Smooth muscle cell (in vitro differentiated cells): ENCODE results near the gene BAMBI. TPM values are rescaled to one million over a fixed set of nuclear protein-coding genes. Genes with fewer than 3 reads are reported as not detected.
"Not testable (repeated sequence)": the region's sequence is repeated elsewhere in the genome, so short reads cannot be mapped to it uniquely, and the experiment has no call there.

Source experiments
- DNase-seq: peaks from one replicate; lab custom pipeline; 2025; ENCODE audit not compliant: unreplicated experiment; lab: John Stamatoyannopoulos, UW
- H2AFZ ChIP-seq: fragments of 200-600 bp; sonication (generic); 2 replicates; pipeline ENCODE4 v1.6.0; 2016; ENCODE audit warnings: antibody characterized with exemption, low read depth, mild to moderate bottlenecking
- H3F3A ChIP-seq: fragments of 200-600 bp; sonication (generic); 2 replicates; pipeline ENCODE4 v1.6.0; 2017; ENCODE audit warnings: antibody characterized with exemption, low read depth
- H3K27ac ChIP-seq: fragments of 200-600 bp; sonication (generic); 2 replicates; pipeline ENCODE4 v1.5.1; 2016; ENCODE audit warnings: low read depth, mild to moderate bottlenecking
- H3K27me3 ChIP-seq: fragments of 200-600 bp; sonication (generic); 2 replicates; pipeline ENCODE4 v1.6.1; 2016; ENCODE audit warnings: low read depth, mild to moderate bottlenecking
- H3K36me3 ChIP-seq: fragments of 200-600 bp; sonication (generic); 2 replicates; pipeline ENCODE4 v1.5.1; 2016; ENCODE audit warnings: low read depth
- H3K4me1 ChIP-seq: fragments of 200-600 bp; sonication (generic); 2 replicates; pipeline ENCODE4 v1.5.1; 2016; ENCODE audit warnings: low read depth
- H3K4me2 ChIP-seq: fragments of 200-600 bp; sonication (generic); 2 replicates; pipeline ENCODE4 v1.6.0; 2016; ENCODE audit warnings: mild to moderate bottlenecking
- H3K4me3 ChIP-seq: fragments of 200-600 bp; sonication (generic); 2 replicates; pipeline ENCODE4 v1.5.1; 2016; ENCODE audit warnings: mild to moderate bottlenecking
- H3K79me2 ChIP-seq: fragments of 200-600 bp; sonication (generic); 2 replicates; pipeline ENCODE4 v1.6.0; 2016; ENCODE audit warnings: low read depth, mild to moderate bottlenecking
- H3K9ac ChIP-seq: fragments of 200-600 bp; sonication (generic); 2 replicates; pipeline ENCODE4 v1.6.0; 2016; ENCODE audit warnings: low read depth
- H3K9me3 ChIP-seq: fragments of 200-600 bp; sonication (generic); replicated peaks from 2 replicates; pipeline ENCODE4 v1.5.1; 2016; ENCODE audit warnings: low read depth
- H4K20me1 ChIP-seq: fragments of 200-600 bp; sonication (generic); 2 replicates; pipeline ENCODE4 v1.6.0; 2016; ENCODE audit warnings: low read depth
- WGBS: methylation state at CpG from one replicate; pipeline ENCODE4 v1.1.7; 2016; ENCODE audit warnings: low lambda C conversion rate; 5-methylcytosine and 5-hydroxymethylcytosine counted together
- polyA plus RNA-seq: library from polyadenylated mRNA; unstranded; fragments of >200 nt; fragmentation: Nextera tagmentation; extraction: Ambion mirVana; gene quantifications from 2 replicates; pipeline ENCODE4 v1.2.1, GENCODE V29; 2016
- total RNA-seq: library from RNA; depleted of rRNA; stranded (reverse); fragments of >200 nt; gene quantifications from 2 replicates; pipeline ENCODE4 v1.2.3, GENCODE V29; 2014
- TF ChIP-seq, protein P1 (sequence below): fragments of 200-600 bp; sonication (generic); IDR thresholded peaks from 2 replicates; pipeline ENCODE4 v1.5.1; 2017; ENCODE audit warnings: borderline replicate concordance, mild to moderate bottlenecking, antibody characterized with exemption; ENCODE audit not compliant: insufficient read depth, poor library complexity, severe bottlenecking

The BAMBI gene
- total and polyA plus RNA-seq, 2 experiments from 2014 or later = 648 to 878 TPM

DNA sequence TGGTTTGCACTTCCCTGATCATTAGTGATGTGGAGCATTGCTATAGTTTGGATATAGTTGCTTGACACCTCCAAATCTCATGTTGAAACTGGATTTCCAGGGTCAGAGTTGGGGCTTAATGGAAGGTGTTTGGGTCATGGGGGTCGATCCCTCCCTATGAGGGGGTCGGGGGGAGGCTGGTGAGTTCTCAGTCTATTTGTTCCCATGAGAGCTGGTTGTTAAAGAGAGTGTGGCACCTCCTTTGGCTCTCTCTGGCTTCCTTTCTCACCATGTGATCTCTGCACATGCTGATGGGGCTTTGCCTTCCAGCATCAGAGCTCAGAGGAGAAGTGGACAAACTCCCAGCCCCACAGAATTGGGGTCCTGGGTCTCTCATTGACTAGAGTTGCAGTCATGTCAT lies 36.8 kb upstream of the BAMBI start:
- Histone ChIP-seq H3K36me3 (no peaks in the 10 kb centered on the region), H3K4me1 (no peaks in the 10 kb centered on the region), H2AFZ (no peak overlapping the region), H3K9ac (no peak overlapping the region), H3K4me2 (no peak overlapping the region), H3K79me2 (no peaks in the 10 kb centered on the region), H3F3A (no peaks in the 10 kb centered on the region), H3K9me3 (no peaks in the 10 kb centered on the region), H4K20me1 (no peaks in the 10 kb centered on the region), H3K27ac (no peak overlapping the region), H3K27me3 (no peaks in the 10 kb centered on the region), H3K4me3 (no peak overlapping the region)
- TF ChIP-seq, protein P1, sequence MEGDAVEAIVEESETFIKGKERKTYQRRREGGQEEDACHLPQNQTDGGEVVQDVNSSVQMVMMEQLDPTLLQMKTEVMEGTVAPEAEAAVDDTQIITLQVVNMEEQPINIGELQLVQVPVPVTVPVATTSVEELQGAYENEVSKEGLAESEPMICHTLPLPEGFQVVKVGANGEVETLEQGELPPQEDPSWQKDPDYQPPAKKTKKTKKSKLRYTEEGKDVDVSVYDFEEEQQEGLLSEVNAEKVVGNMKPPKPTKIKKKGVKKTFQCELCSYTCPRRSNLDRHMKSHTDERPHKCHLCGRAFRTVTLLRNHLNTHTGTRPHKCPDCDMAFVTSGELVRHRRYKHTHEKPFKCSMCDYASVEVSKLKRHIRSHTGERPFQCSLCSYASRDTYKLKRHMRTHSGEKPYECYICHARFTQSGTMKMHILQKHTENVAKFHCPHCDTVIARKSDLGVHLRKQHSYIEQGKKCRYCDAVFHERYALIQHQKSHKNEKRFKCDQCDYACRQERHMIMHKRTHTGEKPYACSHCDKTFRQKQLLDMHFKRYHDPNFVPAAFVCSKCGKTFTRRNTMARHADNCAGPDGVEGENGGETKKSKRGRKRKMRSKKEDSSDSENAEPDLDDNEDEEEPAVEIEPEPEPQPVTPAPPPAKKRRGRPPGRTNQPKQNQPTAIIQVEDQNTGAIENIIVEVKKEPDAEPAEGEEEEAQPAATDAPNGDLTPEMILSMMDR = no peak
- 70% methylated on average over 2 of the region's 2 CpGs for WGBS
- no peak for DNase-seq

DNA sequence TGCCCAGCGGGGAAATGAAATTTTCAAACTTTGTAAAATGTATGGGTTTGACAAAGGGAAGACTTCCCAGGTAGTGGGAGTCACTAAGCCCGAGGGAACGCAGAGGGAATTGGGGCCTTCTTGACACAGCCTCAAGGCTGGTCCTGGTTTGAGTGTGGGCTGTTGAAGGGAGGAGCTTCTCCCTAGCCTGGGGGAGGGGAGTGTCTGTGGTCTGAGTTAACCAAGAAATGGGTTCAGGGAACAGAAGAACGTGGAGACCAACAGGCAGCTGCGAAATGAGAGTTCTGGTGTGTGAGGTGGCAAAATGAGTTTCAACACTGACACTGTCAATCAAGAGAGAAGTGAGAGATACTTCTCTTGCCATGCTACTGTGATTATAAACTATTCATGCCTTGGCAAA lies 32.7 kb upstream of the BAMBI start:
- Histone ChIP-seq H3K27me3 (no peaks in the 10 kb centered on the region), H3F3A (no peaks in the 10 kb centered on the region), H4K20me1 (no peaks in the 10 kb centered on the region), H3K36me3 (no peaks in the 10 kb centered on the region), H3K9ac (no peak overlapping the region), H3K4me1 (no peaks in the 10 kb centered on the region), H2AFZ (no peak overlapping the region), H3K9me3 (no peaks in the 10 kb centered on the region), H3K4me3 (no peak overlapping the region), H3K79me2 (no peaks in the 10 kb centered on the region), H3K27ac (no peak overlapping the region), H3K4me2 (no peak overlapping the region)
- DNase-seq = no peak
- TF ChIP-seq, protein P1 = no peak
- WGBS = 70% methylated on average over 5 of the region's 5 CpGs

DNA sequence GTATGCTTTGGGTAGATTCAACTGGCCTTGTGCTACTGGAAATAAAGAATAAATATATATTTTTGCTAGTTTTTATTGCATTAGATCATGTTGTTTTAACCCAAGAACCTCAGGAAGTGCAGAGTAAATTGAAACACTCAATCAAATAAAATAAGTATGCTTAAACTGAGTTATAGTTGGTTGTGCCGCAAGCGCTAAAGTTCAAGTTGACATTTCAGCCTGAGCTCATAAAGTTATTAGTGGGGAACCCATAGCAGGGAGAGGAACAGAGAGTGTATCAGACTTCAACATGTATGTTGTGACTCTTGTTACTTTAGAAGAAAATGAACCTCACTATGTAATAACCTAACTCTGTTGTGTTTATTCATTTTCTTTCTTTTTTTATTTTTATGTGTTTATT lies 25.2 kb upstream of the BAMBI start:
- WGBS = 81% methylated on average over 2 of the region's 2 CpGs
- no peaks in the 10 kb centered on the region for H3F3A ChIP-seq
- H3K4me1 ChIP-seq = no peaks in the 10 kb centered on the region
- H3K9ac ChIP-seq = no peak overlapping the region
- no peaks in the 10 kb centered on the region for H4K20me1 ChIP-seq
- no peaks in the 10 kb centered on the region for H3K27me3 ChIP-seq
- H3K36me3 ChIP-seq = no peaks in the 10 kb centered on the region
- DNase-seq = no peak
- H3K4me2 ChIP-seq = no peak overlapping the region
- no peak overlapping the region for H2AFZ ChIP-seq
- no peak overlapping the region for H3K4me3 ChIP-seq
- no peaks in the 10 kb centered on the region for H3K79me2 ChIP-seq
- H3K27ac ChIP-seq = no peak overlapping the region
- H3K9me3 ChIP-seq = no peaks in the 10 kb centered on the region
- TF ChIP-seq, protein P1 = no peak

DNA sequence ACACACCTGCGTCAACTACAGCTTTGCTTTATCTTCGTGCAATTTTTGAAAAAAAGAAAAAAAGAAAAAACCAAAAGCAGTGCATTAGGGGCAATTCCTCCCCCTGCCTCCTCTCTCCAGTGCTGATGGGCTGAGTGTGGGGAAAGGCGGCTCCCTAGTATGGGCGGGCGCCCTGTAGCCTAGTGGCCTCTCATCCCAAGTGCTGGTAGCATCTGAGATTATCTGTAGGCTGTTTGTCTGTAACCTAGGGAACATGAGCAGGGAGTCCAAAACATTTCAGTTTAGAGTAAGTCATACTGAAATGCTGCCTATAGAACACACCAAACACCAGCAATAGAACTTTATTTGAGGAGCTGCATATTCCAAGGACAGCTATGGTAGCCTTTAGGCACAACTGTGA lies 24.6 kb upstream of the BAMBI start:
- no peak overlapping the region for H3K4me3 ChIP-seq
- no peaks in the 10 kb centered on the region for H3F3A ChIP-seq
- WGBS = 93% methylated on average over 5 of the region's 5 CpGs
- no peak overlapping the region for H3K9ac ChIP-seq
- H3K27me3 ChIP-seq = no peaks in the 10 kb centered on the region
- TF ChIP-seq, protein P1 = no peak
- no peaks in the 10 kb centered on the region for H3K4me1 ChIP-seq
- no peaks in the 10 kb centered on the region for H3K36me3 ChIP-seq
- no peaks in the 10 kb centered on the region for H3K79me2 ChIP-seq
- no peak overlapping the region for H3K27ac ChIP-seq
- no peaks in the 10 kb centered on the region for H4K20me1 ChIP-seq
- no peak overlapping the region for H2AFZ ChIP-seq
- no peaks in the 10 kb centered on the region for H3K9me3 ChIP-seq
- no peak overlapping the region for H3K4me2 ChIP-seq
- no peak for DNase-seq

DNA sequence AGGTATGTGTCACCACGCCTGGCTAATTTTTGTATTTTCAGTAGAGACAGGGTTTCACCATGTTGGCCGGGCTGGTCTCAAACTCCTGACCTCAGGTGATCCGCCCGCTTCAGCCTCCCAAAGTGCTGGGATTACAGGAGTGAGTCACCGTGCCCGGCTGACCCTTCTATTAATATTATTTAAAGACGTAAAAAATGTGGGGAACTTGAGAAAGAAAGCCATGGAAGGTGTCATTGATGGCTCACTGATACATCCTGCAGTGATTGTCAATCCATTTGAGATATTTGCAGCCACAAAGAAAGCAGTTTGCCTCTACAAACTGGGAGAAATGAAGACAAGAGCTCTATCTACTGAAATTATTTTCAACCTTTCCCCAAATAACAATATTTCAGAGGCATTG lies 18.5 kb upstream of the BAMBI start:
- not testable (repeated sequence) for H3K4me3 ChIP-seq, H4K20me1 ChIP-seq, H3K9ac ChIP-seq, H3K27ac ChIP-seq, H3K4me2 ChIP-seq, H3K79me2 ChIP-seq, H3K36me3 ChIP-seq, H2AFZ ChIP-seq, DNase-seq, H3K9me3 ChIP-seq, H3F3A ChIP-seq, H3K4me1 ChIP-seq, H3K27me3 ChIP-seq
- WGBS = 76% methylated on average over 7 of the region's 7 CpGs
